Measurements from ENCODE around the gene MAP2K2. TPM values are rescaled to one million over a fixed set of nuclear protein-coding genes. Genes with fewer than 3 reads are reported as not detected.

Gene MAP2K2
- total and polyA plus RNA-seq, 2 donors (not counting 3 experiments of a cell fraction or from before 2014, with no cell fraction given) = 126 to 171 TPM

DNA sequence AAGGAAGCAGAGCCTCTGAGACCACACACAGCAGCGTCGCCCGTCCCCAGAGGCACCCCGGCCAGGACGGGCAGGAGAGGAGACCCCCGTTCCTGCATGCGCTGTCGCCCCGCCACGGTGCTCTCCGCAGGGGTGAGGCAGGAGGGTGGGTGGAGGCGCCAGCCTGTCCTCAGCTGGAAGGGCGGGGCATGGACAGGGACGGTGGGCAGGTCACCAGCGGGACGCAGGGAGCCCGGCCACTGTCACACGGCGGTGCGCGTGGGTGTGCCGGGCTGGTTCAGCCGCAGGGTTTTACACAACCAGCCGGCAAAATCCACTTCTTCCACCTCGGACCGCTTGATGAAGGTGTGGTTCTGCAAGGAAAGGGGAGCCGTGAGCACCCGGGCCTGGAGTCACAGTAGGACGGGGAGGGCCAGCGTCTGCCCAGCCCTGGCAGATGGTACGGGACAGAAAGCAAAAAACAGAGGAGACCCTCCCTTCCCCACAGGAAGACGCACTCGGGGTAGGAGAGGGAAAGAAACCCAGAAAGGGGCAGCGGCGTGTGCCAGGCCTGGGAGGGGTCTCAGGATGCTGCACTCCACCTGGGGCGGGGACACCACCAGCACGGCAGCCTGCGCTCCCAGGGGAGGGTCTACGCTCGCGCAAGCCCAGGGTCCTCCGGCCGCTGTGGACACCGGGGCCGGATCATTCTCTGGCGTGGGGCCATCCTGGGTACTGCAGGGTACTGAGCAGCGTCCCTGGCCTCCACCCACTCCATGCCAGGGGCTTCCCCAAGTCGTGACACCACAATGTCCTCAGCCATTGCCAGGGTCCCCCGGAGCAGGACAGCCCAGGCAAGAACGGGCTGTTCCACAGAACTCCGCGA, 33.3 kb downstream of the MAP2K2 start:
- H3K36me3 ChIP-seq (ENCODE audit: control insufficient read depth in 2 of 2, extremely low read depth in 1 of 2, insufficient read depth in 2 of 2, low read length in 2 of 2) = peaks cover 3 to 27% of the 10 kb centered on the region in 2 experiments
- BruUV-seq (replicated peaks) = no TSS peak

DNA sequence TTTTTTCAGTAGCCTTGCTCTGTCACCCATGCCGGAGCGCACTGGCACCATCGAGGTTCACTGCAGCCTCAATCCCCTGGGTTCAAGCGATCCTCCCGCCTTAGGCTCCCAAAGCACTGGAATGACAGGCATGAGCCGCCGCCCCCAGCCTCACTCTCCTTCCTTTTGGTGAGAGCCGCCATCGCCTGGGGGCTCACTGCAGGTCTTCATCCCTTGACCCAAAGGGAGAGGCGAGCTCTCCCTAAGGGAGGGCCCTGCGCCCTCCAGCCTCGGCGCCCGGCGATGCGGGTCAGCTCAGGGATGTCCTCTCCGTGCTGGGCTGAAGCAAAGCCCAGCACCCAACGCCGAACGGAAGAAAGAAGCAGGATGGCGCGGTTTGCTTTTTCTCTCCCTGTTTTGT, 34.0 kb downstream of the MAP2K2 start:
- ChIA-PET POLR2A (no interaction called here), CTCF (no interaction called here)
- no peak for FAIRE-seq
- TF ChIP-seq FOS (IDR thresholded peaks at IDR 0.05; ENCODE audit: borderline replicate concordance, insufficient read depth, low read length) = no peak
- no peak for TF ChIP-seq MYC (IDR thresholded peaks at IDR 0.05; ENCODE audit: low read depth, low read length)
- TF ChIP-seq, protein P1, sequence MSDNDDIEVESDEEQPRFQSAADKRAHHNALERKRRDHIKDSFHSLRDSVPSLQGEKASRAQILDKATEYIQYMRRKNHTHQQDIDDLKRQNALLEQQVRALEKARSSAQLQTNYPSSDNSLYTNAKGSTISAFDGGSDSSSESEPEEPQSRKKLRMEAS (IDR thresholded peaks at IDR 0.05; ENCODE audit: insufficient read depth, insufficient read length) = no peak
- no peak for TF ChIP-seq GATA2 (IDR thresholded peaks at IDR 0.05; ENCODE audit: insufficient read depth, insufficient read length, low read depth, low read length)
- no peak for TF ChIP-seq POLR2A (IDR thresholded peaks at IDR 0.05; ENCODE audit: low read depth, low read length)
- TF ChIP-seq POLR2AphosphoS5 (IDR thresholded peaks at IDR 0.05; ENCODE audit: insufficient read depth, low read depth, low read length) = no peak
- TF ChIP-seq JUN (IDR thresholded peaks at IDR 0.05; ENCODE audit: borderline replicate concordance, insufficient read depth, insufficient read length, low read depth) = no peak
- no peak for TF ChIP-seq EZH2 (IDR thresholded peaks at IDR 0.05; ENCODE audit: borderline replicate concordance, low read depth, low read length, severe bottlenecking)
- TF ChIP-seq, protein P2, sequence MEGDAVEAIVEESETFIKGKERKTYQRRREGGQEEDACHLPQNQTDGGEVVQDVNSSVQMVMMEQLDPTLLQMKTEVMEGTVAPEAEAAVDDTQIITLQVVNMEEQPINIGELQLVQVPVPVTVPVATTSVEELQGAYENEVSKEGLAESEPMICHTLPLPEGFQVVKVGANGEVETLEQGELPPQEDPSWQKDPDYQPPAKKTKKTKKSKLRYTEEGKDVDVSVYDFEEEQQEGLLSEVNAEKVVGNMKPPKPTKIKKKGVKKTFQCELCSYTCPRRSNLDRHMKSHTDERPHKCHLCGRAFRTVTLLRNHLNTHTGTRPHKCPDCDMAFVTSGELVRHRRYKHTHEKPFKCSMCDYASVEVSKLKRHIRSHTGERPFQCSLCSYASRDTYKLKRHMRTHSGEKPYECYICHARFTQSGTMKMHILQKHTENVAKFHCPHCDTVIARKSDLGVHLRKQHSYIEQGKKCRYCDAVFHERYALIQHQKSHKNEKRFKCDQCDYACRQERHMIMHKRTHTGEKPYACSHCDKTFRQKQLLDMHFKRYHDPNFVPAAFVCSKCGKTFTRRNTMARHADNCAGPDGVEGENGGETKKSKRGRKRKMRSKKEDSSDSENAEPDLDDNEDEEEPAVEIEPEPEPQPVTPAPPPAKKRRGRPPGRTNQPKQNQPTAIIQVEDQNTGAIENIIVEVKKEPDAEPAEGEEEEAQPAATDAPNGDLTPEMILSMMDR (IDR thresholded peaks at IDR 0.05; ENCODE audit: extremely low read depth in 1 of 2, insufficient read depth in 1 of 2, low read depth in 1 of 2, low read length in 2 of 2) = no peak
- Histone ChIP-seq H3K4me2 (ENCODE audit: insufficient read depth, low read length) (no peak overlapping the region), H3K9me1 (replicated peaks; ENCODE audit: control insufficient read depth, extremely low read depth, insufficient read depth, low read length) (no peaks in the 10 kb centered on the region), H3K36me3 (ENCODE audit: control insufficient read depth in 2 of 2, extremely low read depth in 1 of 2, insufficient read depth in 2 of 2, low read length in 2 of 2) (peaks cover 3 to 21% of the 10 kb centered on the region in 2 experiments), H3K4me1 (ENCODE audit: control insufficient read depth, extremely low read depth, insufficient read depth, low read length) (no peaks in the 10 kb centered on the region), H2AFZ (ENCODE audit: low read depth, low read length) (no peak overlapping the region), H3K4me3 (replicated peaks in 1 of 3; ENCODE audit: insufficient read depth in 1 of 3, low read depth in 1 of 3, low read length in 3 of 3) (no peak overlapping the region), H3K9me3 (replicated peaks; ENCODE audit: control insufficient read depth, insufficient read depth, low read length) (no peaks in the 10 kb centered on the region), H3K79me2 (ENCODE audit: control insufficient read depth, insufficient read depth, low read length) (no peaks in the 10 kb centered on the region), H3K27me3 (ENCODE audit: control insufficient read depth in 2 of 2, insufficient read depth in 2 of 2, low read length in 2 of 2) (no peaks in the 10 kb centered on the region), H3K27ac (ENCODE audit: insufficient read depth, low read depth, low read length) (no peak overlapping the region), H3K9ac (replicated peaks; ENCODE audit: extremely low read depth, insufficient read depth, low read length) (no peak overlapping the region), H4K20me1 (replicated peaks; ENCODE audit: control insufficient read depth, extremely low read depth, insufficient read depth, low read length) (no peaks in the 10 kb centered on the region)
- BruUV-seq (replicated peaks) = no TSS peak
- dilution Hi-C loops (cut with MboI; ENCODE audit: extremely low pct_ligation_motif_present, low sequenced_read_pairs) (no loop called here), intact Hi-C loops (cut with micrococcal nuclease) (no loop called here)
- no peak for DNase-seq (ENCODE audit: low read depth, low spot score)

More for the DNA sequence above, 33.3 kb downstream of the MAP2K2 start:
- FAIRE-seq = no peak
- Histone ChIP-seq H3K4me3 (replicated peaks in 1 of 3; ENCODE audit: insufficient read depth in 1 of 3, low read depth in 1 of 3, low read length in 3 of 3) (no peak overlapping the region), H3K79me2 (ENCODE audit: control insufficient read depth, insufficient read depth, low read length) (no peaks in the 10 kb centered on the region), H4K20me1 (replicated peaks; ENCODE audit: control insufficient read depth, extremely low read depth, insufficient read depth, low read length) (no peaks in the 10 kb centered on the region), H3K27me3 (ENCODE audit: control insufficient read depth in 2 of 2, insufficient read depth in 2 of 2, low read length in 2 of 2) (no peaks in the 10 kb centered on the region), H3K9me1 (replicated peaks; ENCODE audit: control insufficient read depth, extremely low read depth, insufficient read depth, low read length) (no peaks in the 10 kb centered on the region), H3K9ac (replicated peaks; ENCODE audit: extremely low read depth, insufficient read depth, low read length) (no peak overlapping the region), H3K9me3 (replicated peaks; ENCODE audit: control insufficient read depth, insufficient read depth, low read length) (no peaks in the 10 kb centered on the region), H3K4me2 (ENCODE audit: insufficient read depth, low read length) (no peak overlapping the region), H3K4me1 (ENCODE audit: control insufficient read depth, extremely low read depth, insufficient read depth, low read length) (no peaks in the 10 kb centered on the region), H2AFZ (ENCODE audit: low read depth, low read length) (no peak overlapping the region), H3K27ac (ENCODE audit: insufficient read depth, low read depth, low read length) (no peak overlapping the region)
- intact Hi-C loops (cut with micrococcal nuclease) = no loop called here
- dilution Hi-C loops (cut with MboI; ENCODE audit: extremely low pct_ligation_motif_present, low sequenced_read_pairs) = no loop called here
- no peak for DNase-seq (ENCODE audit: low read depth, low spot score)
- ChIA-PET POLR2A (no interaction called here), CTCF (no interaction called here)
- TF ChIP-seq JUN (IDR thresholded peaks at IDR 0.05; ENCODE audit: borderline replicate concordance, insufficient read depth, insufficient read length, low read depth) = no peak

Data from endothelial cell of umbilical vein (primary cell).